K562 (cell line): ENCODE data around the gene GSTO2.

ENCODE experiments used
- FOS ChIP-seq: IDR thresholded peaks from 3 replicates; pipeline ENCODE4 v1.6.1; 2011; ENCODE audit not compliant: insufficient read length; ENCODE audit errors: extremely low read depth
- KDM1A ChIP-seq, 2 experiments: fragments of 450-650 bp; IDR thresholded peaks; 2 replicates each; pipeline ENCODE4 v1.6.1; 2016; ENCODE audit warnings: mild to moderate bottlenecking in 2 of 2
- MYC ChIP-seq, 2 experiments: fragments of 250-450 bp in 1 of 2; sonication (Bioruptor Pico) in 1 of 2; IDR thresholded peaks; 2 replicates each; pipeline versions ENCODE4 v1.5.1 to v1.6.1; 2012 to 2021; ENCODE audit warnings: low read depth in 2 of 2, borderline replicate concordance in 1 of 2, improper control_type of control experiment in 1 of 2, low read length in 1 of 2, mild to moderate bottlenecking in 1 of 2, moderate library complexity in 1 of 2
- POLR2AphosphoS5 ChIP-seq: IDR thresholded peaks from 2 replicates; pipeline ENCODE4 v1.6.1; 2011; ENCODE audit warnings: mild to moderate bottlenecking, low read depth, low read length, moderate library complexity; ENCODE audit not compliant: control insufficient read depth, insufficient read depth
- ZNF639 ChIP-seq, 2 experiments: fragments of 200-800 bp in 1 of 2; sonication (Bioruptor generic) in 1 of 2; sonication (generic) in 1 of 2; formaldehyde crosslinking in 1 of 2; IDR thresholded peaks in 1 of 2; conservative IDR thresholded peaks in 1 of 2; 2 replicates each; pipeline versions ENCODE4 v1.5.0 to v1.6.1; 2016 to 2020; ENCODE audit warnings: missing compliant biosample characterization in 1 of 2, missing genetic modification characterization in 1 of 2, missing genetic modification reagents in 1 of 2
- TF ChIP-seq, protein P1 (sequence below), 3 experiments: IDR thresholded peaks in 2 of 3; conservative IDR thresholded peaks in 1 of 3; 2 replicates each; pipeline ENCODE4 v1.5.1; 2011 to 2012; ENCODE audit warnings: low read length in 3 of 3, mild to moderate bottlenecking in 3 of 3, control low read depth in 2 of 3, improper control_type of control experiment in 1 of 3, inconsistent platforms in 1 of 3, low read depth in 1 of 3, mixed read lengths in 1 of 3, moderate library complexity in 1 of 3; ENCODE audit not compliant: insufficient read depth in 2 of 3

DNA sequence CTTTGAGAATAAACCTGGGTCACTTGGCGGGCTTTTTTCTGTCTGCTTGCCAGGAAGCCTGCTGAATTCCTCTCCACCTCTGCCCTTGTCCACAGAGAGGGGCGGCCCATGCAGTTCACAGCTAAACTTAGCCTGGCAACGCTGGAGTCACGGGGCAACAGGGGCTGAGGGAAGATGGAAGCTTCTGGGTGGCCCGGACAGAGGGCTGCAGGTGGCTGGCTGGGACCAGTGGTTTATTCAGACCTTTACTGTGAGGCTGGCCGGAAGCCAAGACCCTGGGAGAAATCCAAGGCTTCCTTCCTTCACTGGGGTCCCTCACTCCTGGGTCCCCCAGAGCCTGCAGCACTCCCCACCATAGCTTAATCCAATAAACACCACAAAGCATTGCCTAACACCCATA lies 52.2 kb downstream of the GSTO2 start:
- TF ChIP-seq FOS (no peak), POLR2AphosphoS5 (no peak), MYC (IDR thresholded peaks at IDR 0.05; ENCODE audit: low read depth, low read length) (no peak), MYC (CRISPR knock-in tag; IDR thresholded peaks at IDR 0.05; ENCODE audit: borderline replicate concordance, low read depth) (no peak), KDM1A (IDR thresholded peaks at IDR 0.05) (no peak), ZNF639 (CRISPR knock-in tag; conservative IDR thresholded peaks at IDR 0.05 in 1 of 2, IDR thresholded peaks at IDR 0.05 in 1 of 2) (no peak)
- TF ChIP-seq, protein P1, sequence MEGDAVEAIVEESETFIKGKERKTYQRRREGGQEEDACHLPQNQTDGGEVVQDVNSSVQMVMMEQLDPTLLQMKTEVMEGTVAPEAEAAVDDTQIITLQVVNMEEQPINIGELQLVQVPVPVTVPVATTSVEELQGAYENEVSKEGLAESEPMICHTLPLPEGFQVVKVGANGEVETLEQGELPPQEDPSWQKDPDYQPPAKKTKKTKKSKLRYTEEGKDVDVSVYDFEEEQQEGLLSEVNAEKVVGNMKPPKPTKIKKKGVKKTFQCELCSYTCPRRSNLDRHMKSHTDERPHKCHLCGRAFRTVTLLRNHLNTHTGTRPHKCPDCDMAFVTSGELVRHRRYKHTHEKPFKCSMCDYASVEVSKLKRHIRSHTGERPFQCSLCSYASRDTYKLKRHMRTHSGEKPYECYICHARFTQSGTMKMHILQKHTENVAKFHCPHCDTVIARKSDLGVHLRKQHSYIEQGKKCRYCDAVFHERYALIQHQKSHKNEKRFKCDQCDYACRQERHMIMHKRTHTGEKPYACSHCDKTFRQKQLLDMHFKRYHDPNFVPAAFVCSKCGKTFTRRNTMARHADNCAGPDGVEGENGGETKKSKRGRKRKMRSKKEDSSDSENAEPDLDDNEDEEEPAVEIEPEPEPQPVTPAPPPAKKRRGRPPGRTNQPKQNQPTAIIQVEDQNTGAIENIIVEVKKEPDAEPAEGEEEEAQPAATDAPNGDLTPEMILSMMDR (IDR thresholded peaks at IDR 0.05 in 2 of 3, conservative IDR thresholded peaks at IDR 0.05 in 1 of 3; ENCODE audit: insufficient read depth in 2 of 3, low read depth in 1 of 3, low read length in 3 of 3): no peak
